ENCODE data around the gene CBFA2T2. TPM values are rescaled to one million over a fixed set of nuclear protein-coding genes. Genes with fewer than 3 reads are reported as not detected.
"Not testable (repeated sequence)": the region's sequence is repeated elsewhere in the genome, so short reads cannot be mapped to it uniquely, and the experiment has no call there.

The CBFA2T2 gene
- total and polyA plus RNA-seq, 4 experiments from 2014 or later: 16.5 to 43.4 (median 33.6) TPM

GRCh38 chr20:33689973-33690372 is 200.1 kb downstream of the CBFA2T2 start:
- ChIA-PET POLR2A (ENCODE audit: partially characterized antibody) (interaction anchor here (0.7 to 4.3 kb wide), 8 partner anchors 11 to 980 kb away, joined by 3 to 21 read pairs (median 8); partner anchors contain the start of genes PXMP4 and ZNF341), CTCF (ENCODE audit: partially characterized antibody) (interaction anchor here (2.8 kb wide), 1 partner anchor 22 kb away, joined by 11 read pairs; no protein-coding TSS in a partner anchor)
- Histone ChIP-seq H3K27ac (ENCODE audit: low read depth, low read length) (no peak overlapping the region), H3K36me3 (ENCODE audit: insufficient read depth, low read length) (no peaks in the 10 kb centered on the region), H3K9me3 (ENCODE audit: control insufficient read depth in 1 of 2, low read length in 2 of 2) (no peaks in the 10 kb centered on the region), H3K4me1 (ENCODE audit: insufficient read depth, low read length) (peaks cover 32% of the 10 kb centered on the region), H3K27me3 (ENCODE audit: insufficient read depth, low read length) (no peaks in the 10 kb centered on the region), H3K4me3 (ENCODE audit: low read length in 2 of 2) (no peak overlapping the region)
- Mint-ChIP-seq H3K27me3 (no peaks in the 10 kb centered on the region), H3K36me3 (no peaks in the 10 kb centered on the region), H3K9me3 (no peaks in the 10 kb centered on the region), H3K4me3 (peak overlapping the region in 7 of 8 donors; percentile 58 to 83 (median 70)), H3K4me1 (peaks cover 20 to 47% (median 34%) of the 10 kb centered on the region in 4 donors), H3K27ac (peak overlapping the region; percentile 70 to 90 (median 86))
- DNase-seq: peak in 4 of 5 donors; percentile 14 to 80 (median 26)
- intact Hi-C loops (cut with micrococcal nuclease): no loop called here

DNA sequence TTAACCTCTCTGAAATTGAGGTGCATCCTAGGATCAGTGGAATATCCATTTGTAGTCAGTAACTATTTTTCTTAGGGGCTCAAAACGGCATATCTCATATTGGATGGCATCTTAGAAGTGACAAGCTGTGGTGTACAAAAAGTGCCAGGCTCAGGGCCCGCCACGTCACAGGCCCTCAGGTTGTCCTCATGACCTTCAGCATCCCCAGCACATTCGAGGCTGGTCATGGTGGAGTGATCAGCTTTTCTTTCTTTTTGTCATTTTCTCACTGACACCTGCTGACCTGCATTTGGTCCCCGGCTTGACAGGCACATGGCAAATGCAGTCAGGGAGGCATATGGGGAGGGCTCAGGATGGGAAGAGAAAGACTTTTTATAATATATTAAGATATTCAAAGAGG is 203.4 kb downstream of the CBFA2T2 start:
- H3K4me3 Mint-ChIP-seq: no peak overlapping the region
- Histone ChIP-seq H3K36me3 (ENCODE audit: insufficient read depth, low read length) (no peaks in the 10 kb centered on the region), H3K27me3 (ENCODE audit: insufficient read depth, low read length) (no peaks in the 10 kb centered on the region), H3K4me1 (ENCODE audit: insufficient read depth, low read length) (peaks cover 20% of the 10 kb centered on the region), H3K9me3 (ENCODE audit: control insufficient read depth in 1 of 2, low read length in 2 of 2) (no peaks in the 10 kb centered on the region), H3K4me3 (ENCODE audit: low read length in 2 of 2) (no peak overlapping the region), H3K27ac (ENCODE audit: low read depth, low read length) (no peak overlapping the region)
- no peak overlapping the region for H3K27ac Mint-ChIP-seq
- DNase-seq: no peak
- ChIA-PET CTCF (ENCODE audit: partially characterized antibody) (no interaction called here), POLR2A (ENCODE audit: partially characterized antibody) (interaction anchor here (1.1 kb wide), 1 partner anchor 14 kb away, joined by 4 read pairs; no protein-coding TSS in a partner anchor)
- peaks cover 0 to 4% (median 0%) of the 10 kb centered on the region in 8 donors for H3K9me3 Mint-ChIP-seq
- H3K27me3 Mint-ChIP-seq: no peaks in the 10 kb centered on the region
- intact Hi-C loops (cut with micrococcal nuclease): no loop called here
- no peaks in the 10 kb centered on the region for H3K36me3 Mint-ChIP-seq
- H3K4me1 Mint-ChIP-seq: peaks cover 10 to 25% (median 19%) of the 10 kb centered on the region in 4 donors

DNA sequence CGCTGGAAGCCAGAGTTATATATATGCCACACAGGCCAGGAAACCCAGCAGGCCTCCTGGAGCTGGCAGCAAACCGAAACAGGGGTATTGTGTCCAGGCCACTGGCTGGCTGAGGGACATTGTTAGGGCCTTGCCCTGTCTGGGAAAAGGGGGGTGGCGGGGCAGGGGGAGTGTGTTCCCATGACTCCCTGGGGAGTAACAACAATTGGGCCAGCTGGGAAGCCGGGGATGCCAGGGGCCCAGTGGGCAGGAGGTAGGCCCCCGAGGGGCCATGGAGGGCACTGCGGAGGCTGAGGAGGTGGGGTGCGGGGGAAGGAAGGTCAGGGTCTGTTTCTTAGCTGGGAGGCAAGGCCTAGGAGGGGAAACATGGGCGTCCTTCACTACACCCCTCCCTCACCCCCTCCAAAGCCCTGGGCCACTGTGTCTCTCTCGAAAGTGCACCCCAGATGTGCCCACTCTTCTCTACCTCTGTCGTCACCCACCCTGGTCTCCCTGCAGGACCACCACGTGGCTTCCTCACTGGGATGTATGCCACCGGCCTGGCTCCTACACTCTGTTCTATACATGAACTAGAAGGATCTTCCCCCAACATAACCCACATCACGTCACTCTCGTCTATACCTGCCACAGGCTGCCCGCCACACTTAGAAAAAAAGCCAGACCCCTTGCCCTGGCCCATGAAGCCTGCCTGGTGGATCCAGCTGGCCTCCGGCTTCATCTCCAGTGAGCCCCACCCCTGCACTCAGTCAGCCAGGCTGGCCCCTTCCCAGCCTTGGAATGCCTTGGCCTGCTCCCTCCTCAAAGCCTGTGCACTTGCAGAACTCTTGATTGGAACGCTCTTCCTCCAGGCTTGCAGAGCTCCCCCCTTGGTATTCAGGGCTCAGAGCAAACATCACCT is 204.1 kb downstream of the CBFA2T2 start:
- H3K27ac ChIP-seq (ENCODE audit: low read depth, low read length): no peak overlapping the region
- H3K4me3 Mint-ChIP-seq: no peak overlapping the region
- H3K9me3 Mint-ChIP-seq: peaks cover 0 to 4% (median 0%) of the 10 kb centered on the region in 8 donors
- H3K4me3 ChIP-seq (ENCODE audit: low read length in 2 of 2): no peak overlapping the region
- ChIA-PET POLR2A (ENCODE audit: partially characterized antibody) (interaction anchor here (1.0 kb wide), 1 partner anchor 26 kb away, joined by 5 read pairs; the partner anchor contains the start of gene PXMP4), CTCF (ENCODE audit: partially characterized antibody) (no interaction called here)
- H3K4me1 Mint-ChIP-seq: peaks cover 8 to 18% (median 13%) of the 10 kb centered on the region in 4 donors
- peak overlapping the region in 3 of 7 donors; percentile 6 to 71 (median 46) for H3K27ac Mint-ChIP-seq
- intact Hi-C loops (cut with micrococcal nuclease): no loop called here
- no peaks in the 10 kb centered on the region for H3K36me3 Mint-ChIP-seq
- no peaks in the 10 kb centered on the region for H3K27me3 Mint-ChIP-seq
- H3K4me1 ChIP-seq (ENCODE audit: insufficient read depth, low read length): peaks cover 15% of the 10 kb centered on the region
- H3K9me3 ChIP-seq (ENCODE audit: control insufficient read depth in 1 of 2, low read length in 2 of 2): no peaks in the 10 kb centered on the region
- H3K27me3 ChIP-seq (ENCODE audit: insufficient read depth, low read length): no peaks in the 10 kb centered on the region
- DNase-seq: no peak
- no peaks in the 10 kb centered on the region for H3K36me3 ChIP-seq (ENCODE audit: insufficient read depth, low read length)

- peaks cover 0 to 4% (median 0%) of the 10 kb centered on the region in 8 donors for H3K9me3 Mint-ChIP-seq
- Histone ChIP-seq H3K4me3 (ENCODE audit: low read length in 2 of 2) (no peak overlapping the region), H3K27me3 (ENCODE audit: insufficient read depth, low read length) (no peaks in the 10 kb centered on the region), H3K9me3 (ENCODE audit: control insufficient read depth in 1 of 2, low read length in 2 of 2) (no peaks in the 10 kb centered on the region), H3K36me3 (ENCODE audit: insufficient read depth, low read length) (no peaks in the 10 kb centered on the region), H3K4me1 (ENCODE audit: insufficient read depth, low read length) (peaks cover 9% of the 10 kb centered on the region), H3K27ac (ENCODE audit: low read depth, low read length) (no peak overlapping the region)
- intact Hi-C loops (cut with micrococcal nuclease): no loop called here
- POLR2A ChIA-PET (ENCODE audit: partially characterized antibody): interaction anchor here (1.0 kb wide), 1 partner anchor 25 kb away, joined by 5 read pairs; the partner anchor contains the start of gene PXMP4
- no peak overlapping the region for H3K4me3 Mint-ChIP-seq
- CTCF ChIA-PET (ENCODE audit: partially characterized antibody): no interaction called here
- no peaks in the 10 kb centered on the region for H3K27me3 Mint-ChIP-seq
- no peak for DNase-seq
- peaks cover 6 to 11% (median 8%) of the 10 kb centered on the region in 4 donors for H3K4me1 Mint-ChIP-seq
- H3K27ac Mint-ChIP-seq: peak overlapping the region in 2 of 7 donors; percentile 6 to 46
- H3K36me3 Mint-ChIP-seq: no peaks in the 10 kb centered on the region
Measured at GRCh38 chr20:33694639-33695012, 204.7 kb downstream of the CBFA2T2 start.

- ChIA-PET CTCF (ENCODE audit: partially characterized antibody) (no interaction called here), POLR2A (ENCODE audit: partially characterized antibody) (interaction anchor here (1.1 to 1.2 kb wide), 2 partner anchors 24 to 36 kb away, joined by 3 read pairs; partner anchors contain the start of gene PXMP4)
Measured at GRCh38 chr20:33696448-33696847, 206.6 kb downstream of the CBFA2T2 start.

GRCh38 chr20:33697129-33697528 is 207.2 kb downstream of the CBFA2T2 start:
- no peak overlapping the region for H3K27ac ChIP-seq (ENCODE audit: low read depth, low read length)
- H3K4me1 Mint-ChIP-seq: no peaks in the 10 kb centered on the region
- no peaks in the 10 kb centered on the region for H3K36me3 ChIP-seq (ENCODE audit: insufficient read depth, low read length)
- no peaks in the 10 kb centered on the region for H3K4me1 ChIP-seq (ENCODE audit: insufficient read depth, low read length)
- no peak overlapping the region for H3K27ac Mint-ChIP-seq
- no peaks in the 10 kb centered on the region for H3K27me3 Mint-ChIP-seq
- no peak for DNase-seq
- no peaks in the 10 kb centered on the region for H3K27me3 ChIP-seq (ENCODE audit: insufficient read depth, low read length)
- POLR2A ChIA-PET (ENCODE audit: partially characterized antibody): interaction anchor here (1.1 to 1.2 kb wide), 2 partner anchors 23 to 36 kb away, joined by 3 read pairs; partner anchors contain the start of gene PXMP4
- H3K4me3 ChIP-seq (ENCODE audit: low read length in 2 of 2): no peak overlapping the region
- H3K9me3 Mint-ChIP-seq: peaks cover 0 to 4% (median 0%) of the 10 kb centered on the region in 8 donors
- intact Hi-C loops (cut with micrococcal nuclease): no loop called here
- H3K4me3 Mint-ChIP-seq: no peak overlapping the region
- H3K36me3 Mint-ChIP-seq: no peaks in the 10 kb centered on the region
- CTCF ChIA-PET (ENCODE audit: partially characterized antibody): no interaction called here
- no peaks in the 10 kb centered on the region for H3K9me3 ChIP-seq (ENCODE audit: control insufficient read depth in 1 of 2, low read length in 2 of 2)

More at GRCh38 chr20:33696448-33696847, 206.6 kb downstream of the CBFA2T2 start:
- no peaks in the 10 kb centered on the region for H3K4me1 ChIP-seq (ENCODE audit: insufficient read depth, low read length)
- H3K36me3 ChIP-seq (ENCODE audit: insufficient read depth, low read length): no peaks in the 10 kb centered on the region
- no peak for DNase-seq
- Mint-ChIP-seq H3K27me3 (no peaks in the 10 kb centered on the region), H3K4me1 (peaks cover 0 to under 1% (median 0%) of the 10 kb centered on the region in 4 donors), H3K4me3 (no peak overlapping the region), H3K9me3 (peaks cover 0 to 4% (median 0%) of the 10 kb centered on the region in 8 donors), H3K36me3 (no peaks in the 10 kb centered on the region), H3K27ac (no peak overlapping the region)
- no peak overlapping the region for H3K4me3 ChIP-seq (ENCODE audit: low read length in 2 of 2)
- no peaks in the 10 kb centered on the region for H3K9me3 ChIP-seq (ENCODE audit: control insufficient read depth in 1 of 2, low read length in 2 of 2)
- H3K27me3 ChIP-seq (ENCODE audit: insufficient read depth, low read length): no peaks in the 10 kb centered on the region
- intact Hi-C loops (cut with micrococcal nuclease): no loop called here
- H3K27ac ChIP-seq (ENCODE audit: low read depth, low read length): no peak overlapping the region

- H3K9me3 ChIP-seq (ENCODE audit: control insufficient read depth in 1 of 2, low read length in 2 of 2); H3K4me3 ChIP-seq (ENCODE audit: low read length in 2 of 2); H3K4me3 Mint-ChIP-seq; CTCF ChIA-PET (ENCODE audit: partially characterized antibody); H3K27ac Mint-ChIP-seq; H3K4me1 ChIP-seq (ENCODE audit: insufficient read depth, low read length); H3K27ac ChIP-seq (ENCODE audit: low read depth, low read length); intact Hi-C loops (cut with micrococcal nuclease); H3K36me3 ChIP-seq (ENCODE audit: insufficient read depth, low read length); H3K27me3 ChIP-seq (ENCODE audit: insufficient read depth, low read length); POLR2A ChIA-PET (ENCODE audit: partially characterized antibody); H3K27me3 Mint-ChIP-seq; H3K36me3 Mint-ChIP-seq; H3K9me3 Mint-ChIP-seq; H3K4me1 Mint-ChIP-seq; DNase-seq: not testable (repeated sequence)
Measured at GRCh38 chr20:33698966-33699365, 209.1 kb downstream of the CBFA2T2 start.

All from CD4-positive, alpha-beta memory T cell (primary cell).